ENCODE data around the gene C3orf80. TPM values are rescaled to one million over a fixed set of nuclear protein-coding genes. Genes with fewer than 3 reads are reported as not detected.

Gene C3orf80
- total RNA-seq, 1 experiment from 2014 or later = 0.33 TPM

DNA sequence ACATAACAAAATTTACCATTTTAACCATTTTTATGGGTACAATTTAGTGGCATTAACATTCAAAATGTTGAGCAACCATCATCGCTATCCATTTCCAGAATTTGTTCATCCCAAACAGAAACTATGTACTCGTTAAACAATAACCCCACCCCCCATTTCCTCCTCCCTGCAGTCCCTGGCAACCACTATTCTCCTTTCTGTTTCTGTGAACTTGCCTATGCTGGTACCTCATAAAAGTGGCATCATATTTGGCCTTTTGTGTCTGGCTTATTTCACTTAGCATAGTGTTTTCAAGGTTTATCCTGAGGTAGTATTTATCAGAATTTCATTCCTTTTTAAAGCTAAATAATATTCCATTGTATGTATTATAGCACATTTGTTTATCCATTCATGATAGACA, 32.4 kb downstream of the C3orf80 start:
- DNase-seq = no peak
- Histone ChIP-seq H3K27ac (ENCODE audit: low read length) (no peak overlapping the region), H3F3A (ENCODE audit: low read length, unreplicated experiment) (no peaks in the 10 kb centered on the region), H3K4me1 (ENCODE audit: insufficient read depth, low read length) (no peaks in the 10 kb centered on the region; the same call in 1 of the 2 replicates), H3K27me3 (ENCODE audit: low read length) (no peaks in the 10 kb centered on the region), H2AFZ (ENCODE audit: low read length) (no peak overlapping the region), H3K79me2 (ENCODE audit: low read length) (no peaks in the 10 kb centered on the region), H3K36me3 (ENCODE audit: low read depth, low read length) (no peaks in the 10 kb centered on the region), H3K4me3 (ENCODE audit: low read length) (no peak overlapping the region), H4K20me1 (ENCODE audit: low read length) (no peaks in the 10 kb centered on the region), H3K4me2 (ENCODE audit: low read length) (no peak overlapping the region), H3K9ac (ENCODE audit: low read length) (no peak overlapping the region), H3K9me3 (ENCODE audit: low read length) (no peaks in the 10 kb centered on the region), H3K9me2 (replicated peaks; ENCODE audit: low read length) (no peaks in the 10 kb centered on the region)
- ChIA-PET POLR2A (ENCODE audit: unreplicated experiment) (no interaction called here), CTCF (no interaction called here)
- no TSS peak for BruUV-seq (replicated peaks)
- no peak for ATAC-seq
- TF ChIP-seq, protein P1, sequence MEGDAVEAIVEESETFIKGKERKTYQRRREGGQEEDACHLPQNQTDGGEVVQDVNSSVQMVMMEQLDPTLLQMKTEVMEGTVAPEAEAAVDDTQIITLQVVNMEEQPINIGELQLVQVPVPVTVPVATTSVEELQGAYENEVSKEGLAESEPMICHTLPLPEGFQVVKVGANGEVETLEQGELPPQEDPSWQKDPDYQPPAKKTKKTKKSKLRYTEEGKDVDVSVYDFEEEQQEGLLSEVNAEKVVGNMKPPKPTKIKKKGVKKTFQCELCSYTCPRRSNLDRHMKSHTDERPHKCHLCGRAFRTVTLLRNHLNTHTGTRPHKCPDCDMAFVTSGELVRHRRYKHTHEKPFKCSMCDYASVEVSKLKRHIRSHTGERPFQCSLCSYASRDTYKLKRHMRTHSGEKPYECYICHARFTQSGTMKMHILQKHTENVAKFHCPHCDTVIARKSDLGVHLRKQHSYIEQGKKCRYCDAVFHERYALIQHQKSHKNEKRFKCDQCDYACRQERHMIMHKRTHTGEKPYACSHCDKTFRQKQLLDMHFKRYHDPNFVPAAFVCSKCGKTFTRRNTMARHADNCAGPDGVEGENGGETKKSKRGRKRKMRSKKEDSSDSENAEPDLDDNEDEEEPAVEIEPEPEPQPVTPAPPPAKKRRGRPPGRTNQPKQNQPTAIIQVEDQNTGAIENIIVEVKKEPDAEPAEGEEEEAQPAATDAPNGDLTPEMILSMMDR (conservative IDR thresholded peaks at IDR 0.05; ENCODE audit: low read depth, low read length) = no peak
- TF ChIP-seq EZH2 (IDR thresholded peaks at IDR 0.05; ENCODE audit: low read length, unreplicated experiment) (no peak), EZH2phosphoT487 (IDR thresholded peaks at IDR 0.05; ENCODE audit: borderline replicate concordance, low read length) (no peak)
- intact Hi-C loops (cut with micrococcal nuclease) = no loop called here

DNA sequence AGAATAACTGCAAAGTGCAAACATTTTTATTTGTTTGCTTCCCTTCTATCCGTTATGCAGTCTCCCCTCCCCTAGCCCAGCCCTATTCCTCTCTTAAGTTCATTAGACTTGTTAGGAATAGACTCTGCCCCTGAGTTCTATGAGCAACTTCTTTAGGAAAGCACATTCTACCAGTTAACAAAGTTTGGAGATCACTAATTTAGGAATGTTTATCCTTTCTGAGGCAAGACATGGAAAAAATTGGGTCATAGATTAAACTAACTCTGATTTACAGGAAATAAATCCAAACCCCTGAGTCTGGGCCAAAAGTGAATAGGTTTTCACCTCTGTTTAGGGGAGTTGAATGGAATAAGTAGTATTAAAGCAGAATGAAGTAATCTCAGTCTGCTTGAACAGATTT, 34.4 kb downstream of the C3orf80 start:
- Histone ChIP-seq H2AFZ (ENCODE audit: low read length) (no peak overlapping the region), H3K27ac (ENCODE audit: low read length) (no peak overlapping the region), H3K4me1 (ENCODE audit: insufficient read depth, low read length) (no peaks in the 10 kb centered on the region; the same call in 1 of the 2 replicates), H3K4me2 (ENCODE audit: low read length) (no peak overlapping the region), H4K20me1 (ENCODE audit: low read length) (no peaks in the 10 kb centered on the region), H3K79me2 (ENCODE audit: low read length) (no peaks in the 10 kb centered on the region), H3K9me3 (ENCODE audit: low read length) (no peaks in the 10 kb centered on the region), H3K9ac (ENCODE audit: low read length) (no peak overlapping the region), H3K36me3 (ENCODE audit: low read depth, low read length) (no peaks in the 10 kb centered on the region), H3F3A (ENCODE audit: low read length, unreplicated experiment) (no peaks in the 10 kb centered on the region), H3K4me3 (ENCODE audit: low read length) (no peak overlapping the region), H3K27me3 (ENCODE audit: low read length) (no peaks in the 10 kb centered on the region), H3K9me2 (replicated peaks; ENCODE audit: low read length) (no peaks in the 10 kb centered on the region)
- CTCF ChIA-PET = no interaction called here
- TF ChIP-seq EZH2 (IDR thresholded peaks at IDR 0.05; ENCODE audit: low read length, unreplicated experiment) (no peak), EZH2phosphoT487 (IDR thresholded peaks at IDR 0.05; ENCODE audit: borderline replicate concordance, low read length) (no peak)
- TF ChIP-seq, protein P1 (conservative IDR thresholded peaks at IDR 0.05; ENCODE audit: low read depth, low read length) = no peak
- no TSS peak for BruUV-seq (replicated peaks)
- intact Hi-C loops (cut with micrococcal nuclease) = no loop called here
- POLR2A ChIA-PET (ENCODE audit: unreplicated experiment) = no interaction called here
- no peak for DNase-seq
- no peak for ATAC-seq

DNA sequence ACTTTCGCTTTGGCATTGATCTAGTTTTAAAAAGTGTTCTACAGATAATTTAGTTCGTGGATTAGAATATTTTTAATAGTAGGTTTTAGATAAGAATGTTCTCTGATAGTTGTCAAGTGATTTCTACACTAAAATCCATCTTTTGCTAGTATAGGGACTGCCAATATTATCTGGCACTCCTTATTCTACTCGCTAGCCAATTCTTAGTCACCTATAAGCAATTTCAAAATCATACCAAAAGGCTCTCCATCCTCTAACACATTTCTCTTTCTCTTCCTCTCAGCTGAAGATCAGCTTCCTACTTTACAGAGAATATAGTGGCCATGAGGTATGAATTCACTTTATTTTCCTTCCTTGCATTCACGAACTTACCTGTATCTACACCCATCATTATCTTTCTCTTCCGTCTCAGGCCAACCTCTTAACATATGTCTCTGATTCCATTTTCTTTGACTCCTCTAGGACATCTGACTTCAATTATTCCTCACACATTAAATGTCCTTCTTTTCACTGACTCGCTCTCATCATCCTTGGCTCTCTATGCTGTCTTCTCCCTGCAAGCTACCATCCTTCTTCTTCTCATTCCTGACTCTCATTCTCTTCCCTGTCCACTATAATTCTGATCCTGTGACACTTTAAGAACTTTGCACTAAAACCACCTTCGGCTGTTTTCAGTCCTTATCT, 35.5 kb downstream of the C3orf80 start:
- ChIA-PET CTCF (no interaction called here), POLR2A (ENCODE audit: unreplicated experiment) (no interaction called here)
- TF ChIP-seq EZH2phosphoT487 (IDR thresholded peaks at IDR 0.05; ENCODE audit: borderline replicate concordance, low read length) (no peak), EZH2 (IDR thresholded peaks at IDR 0.05; ENCODE audit: low read length, unreplicated experiment) (no peak)
- TF ChIP-seq, protein P1 (conservative IDR thresholded peaks at IDR 0.05; ENCODE audit: low read depth, low read length) = no peak
- Histone ChIP-seq H3K27ac (ENCODE audit: low read length) (no peak overlapping the region), H3K36me3 (ENCODE audit: low read depth, low read length) (no peaks in the 10 kb centered on the region), H3K4me3 (ENCODE audit: low read length) (no peak overlapping the region), H3K4me1 (ENCODE audit: insufficient read depth, low read length) (no peaks in the 10 kb centered on the region; the same call in 1 of the 2 replicates), H4K20me1 (ENCODE audit: low read length) (no peaks in the 10 kb centered on the region), H3F3A (ENCODE audit: low read length, unreplicated experiment) (no peaks in the 10 kb centered on the region), H3K9me3 (ENCODE audit: low read length) (no peaks in the 10 kb centered on the region), H3K79me2 (ENCODE audit: low read length) (no peaks in the 10 kb centered on the region), H3K9ac (ENCODE audit: low read length) (no peak overlapping the region), H3K9me2 (replicated peaks; ENCODE audit: low read length) (no peaks in the 10 kb centered on the region), H2AFZ (ENCODE audit: low read length) (no peak overlapping the region), H3K27me3 (ENCODE audit: low read length) (no peaks in the 10 kb centered on the region), H3K4me2 (ENCODE audit: low read length) (no peak overlapping the region)
- BruUV-seq (replicated peaks) = no TSS peak
- intact Hi-C loops (cut with micrococcal nuclease) = no loop called here
- DNase-seq (no peak), ATAC-seq (no peak)
